ENCODE results near the gene RNF208.
A peak's percentile ranks its signal among the peaks of the same experiment; 100 is the strongest.
"Not testable (repeated sequence)": the region's sequence is repeated elsewhere in the genome, so short reads cannot be mapped to it uniquely, and the experiment has no call there.

Gene RNF208

DNA sequence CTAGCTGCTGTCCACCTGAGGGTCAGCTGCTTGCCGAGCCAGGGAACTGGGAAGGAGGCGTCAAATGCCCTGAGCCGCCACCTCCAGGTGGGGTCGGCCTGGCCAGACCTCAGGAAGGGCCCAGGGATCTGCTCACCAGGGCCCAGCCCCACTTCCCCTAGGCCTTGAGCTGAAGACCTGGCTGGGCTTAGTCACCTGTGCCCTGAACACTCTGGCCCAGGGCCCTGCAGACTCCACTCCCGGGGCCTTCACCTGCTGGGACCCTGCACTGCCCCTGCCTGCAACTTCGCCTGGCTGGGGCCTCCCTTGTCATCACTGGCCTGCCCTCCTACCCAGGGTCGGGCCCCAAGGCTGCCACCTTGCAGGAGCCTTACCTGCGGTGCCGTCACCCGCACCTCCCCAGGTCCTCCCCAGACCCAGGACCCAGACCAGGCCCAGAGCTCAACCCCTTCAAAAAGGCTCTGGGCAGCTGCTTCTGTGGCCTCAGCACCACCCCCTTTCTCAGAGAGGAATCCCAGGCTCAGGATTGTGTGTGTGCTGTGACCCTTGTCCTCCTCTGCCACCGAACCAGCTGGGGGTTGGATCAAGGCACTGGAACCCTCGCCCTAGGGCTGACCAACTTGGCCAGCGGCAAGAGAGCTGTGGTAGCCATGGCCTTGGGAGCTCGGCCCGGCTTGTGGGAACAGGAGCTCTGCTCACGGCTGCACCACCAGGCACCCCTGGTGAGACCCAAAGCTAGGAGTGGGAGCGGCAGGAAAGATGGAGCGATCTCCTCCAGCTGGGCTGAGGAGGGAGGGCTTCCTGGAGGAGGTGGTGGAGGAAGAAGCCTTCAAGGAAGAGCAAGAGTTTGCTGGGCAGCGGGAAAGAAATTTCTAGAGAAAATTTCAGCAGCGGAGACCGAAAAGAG is 31.9 kb upstream of the RNF208 start:
- DNase-seq (ENCODE audit: low read depth in 2 of 2): no peak

GRCh38 chr9:137252555-137253506 is 30.8 kb upstream of the RNF208 start:
- no peak for DNase-seq (ENCODE audit: low read depth in 2 of 2)

- no peak for DNase-seq (ENCODE audit: low read depth in 2 of 2)
Observed at GRCh38 chr9:137251490-137252268, 29.6 kb upstream of the RNF208 start.

DNA sequence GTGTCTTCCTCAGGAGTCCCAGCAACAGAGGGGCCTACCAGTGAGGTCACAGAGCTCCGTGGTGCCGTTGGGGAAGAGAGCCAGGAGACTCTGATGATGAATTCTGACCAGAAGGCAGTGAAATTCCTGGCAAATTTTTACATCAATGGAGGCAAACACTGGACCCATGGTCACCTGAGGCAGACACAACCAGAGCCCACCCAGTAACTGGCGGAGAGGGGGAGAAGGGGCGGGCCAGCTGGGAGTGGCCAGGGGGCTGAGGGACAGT is 29.1 kb upstream of the RNF208 start, which contains the start of gene STPG3:
Gene STPG3 (plus strand): TSS at position 93 of the 268 bp plus-strand sequence. CDS start 1 bp downstream, at position 94.
- DNase-seq (ENCODE audit: low read depth in 2 of 2): no peak

DNA sequence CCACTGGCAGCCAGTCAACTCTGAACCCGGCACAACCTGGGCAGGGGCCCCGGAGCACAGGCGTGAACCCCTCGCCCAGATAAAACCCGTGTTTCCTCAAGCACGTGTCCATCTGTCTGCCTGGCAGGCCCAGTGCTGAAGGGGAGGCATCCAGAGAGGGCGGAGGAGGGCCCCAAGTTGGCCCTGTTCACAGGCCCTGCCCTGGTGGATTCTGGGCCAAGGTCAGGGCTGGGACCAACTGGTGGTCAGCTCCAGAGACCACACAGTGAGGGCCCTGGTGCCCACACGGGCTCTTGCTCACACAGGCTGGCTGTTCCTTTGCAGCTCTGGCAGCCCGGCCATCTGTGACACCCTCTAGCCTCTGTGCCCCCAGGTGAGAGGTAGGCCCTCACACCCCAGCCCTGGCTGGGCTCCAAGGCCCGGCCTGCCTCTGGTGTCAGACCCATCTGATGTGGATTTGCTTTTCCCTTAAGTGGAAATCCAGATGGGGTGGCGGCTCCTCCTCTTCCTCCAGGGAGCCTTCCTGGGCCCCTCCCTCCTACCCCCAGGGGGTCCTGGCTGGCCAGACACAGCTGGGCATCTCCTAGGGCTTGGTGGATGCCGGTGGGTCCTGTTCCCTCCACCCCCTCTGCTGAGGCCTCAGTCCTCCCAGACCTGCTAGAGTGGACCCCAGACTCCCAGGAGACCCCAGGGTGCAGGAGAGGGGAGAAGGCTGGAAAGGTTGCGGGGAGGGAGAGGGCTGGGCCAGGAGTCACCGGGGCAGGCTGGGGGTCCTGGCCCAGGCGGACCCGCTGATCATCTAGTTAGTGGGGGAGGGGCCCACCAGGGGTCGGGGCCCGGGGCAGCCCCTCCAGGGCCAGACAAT is 28.5 kb upstream of the RNF208 start:
- no peak for DNase-seq (ENCODE audit: low read depth in 2 of 2)

DNA sequence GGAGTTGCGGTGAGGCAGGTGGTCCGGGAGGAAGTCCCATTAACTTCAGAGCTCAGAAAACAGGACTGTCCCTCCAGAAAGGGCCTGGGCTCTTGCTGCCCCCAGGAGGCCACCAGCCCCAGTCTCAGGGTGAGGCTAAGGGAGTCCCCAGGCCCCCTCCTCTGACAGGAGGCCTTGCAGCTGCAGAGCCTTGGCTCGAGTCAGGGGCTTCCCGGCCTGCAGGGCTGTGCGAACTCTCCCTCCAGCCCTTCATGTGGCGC is 25.8 kb upstream of the RNF208 start:
- DNase-seq (ENCODE audit: low read depth in 2 of 2): no peak

GRCh38 chr9:137247135-137247915 is 25.3 kb upstream of the RNF208 start:
- DNase-seq (ENCODE audit: low read depth in 2 of 2): no peak

DNA sequence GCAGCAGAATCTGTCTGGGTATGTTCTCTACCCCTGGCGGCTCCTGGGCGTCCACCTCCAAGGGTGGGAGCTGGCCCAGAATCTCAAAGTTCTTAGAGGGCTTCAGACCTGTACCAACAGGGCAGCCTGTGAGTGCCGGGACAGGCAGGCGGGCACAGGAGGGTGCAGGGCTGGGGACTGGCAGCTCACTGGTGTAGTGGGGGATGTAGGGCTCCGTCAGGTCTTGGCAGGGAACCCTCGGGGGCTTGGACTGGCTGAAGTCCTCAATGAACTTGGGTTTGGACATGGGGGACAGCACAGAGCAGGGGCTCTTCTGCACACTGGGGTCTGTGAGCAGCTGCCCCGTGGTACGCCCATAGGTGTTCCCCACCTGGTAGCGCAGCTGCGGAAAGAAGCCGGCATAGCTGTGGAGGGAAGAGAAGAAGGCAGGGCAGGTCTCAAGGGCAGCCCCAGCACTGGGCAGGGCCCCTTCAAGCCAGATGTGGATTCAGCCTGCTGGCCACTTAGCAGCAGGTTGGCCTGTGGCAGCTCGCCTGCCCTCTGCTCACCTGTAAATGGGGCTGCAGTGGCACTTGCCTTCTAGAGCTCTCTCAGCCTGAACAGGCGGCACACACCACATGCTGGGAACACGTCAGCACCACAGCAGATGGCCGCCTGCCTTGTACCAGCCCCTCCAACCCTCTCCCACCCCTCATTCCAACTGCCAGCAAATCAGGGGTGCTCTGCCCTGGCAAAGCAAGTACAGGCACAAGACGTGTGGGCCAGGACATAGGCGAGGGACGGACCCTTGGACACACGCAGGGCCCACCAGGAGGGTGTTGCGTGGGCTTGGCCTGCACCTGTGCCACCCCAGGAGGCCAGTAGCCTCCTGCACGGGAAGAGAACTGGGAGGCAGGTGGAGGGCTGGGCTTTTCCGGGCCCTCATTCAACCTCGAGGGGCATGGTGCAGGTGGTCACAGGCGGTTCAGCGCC is 23.7 kb upstream of the RNF208 start:
- DNase-seq (ENCODE audit: low read depth in 2 of 2): no peak

DNA sequence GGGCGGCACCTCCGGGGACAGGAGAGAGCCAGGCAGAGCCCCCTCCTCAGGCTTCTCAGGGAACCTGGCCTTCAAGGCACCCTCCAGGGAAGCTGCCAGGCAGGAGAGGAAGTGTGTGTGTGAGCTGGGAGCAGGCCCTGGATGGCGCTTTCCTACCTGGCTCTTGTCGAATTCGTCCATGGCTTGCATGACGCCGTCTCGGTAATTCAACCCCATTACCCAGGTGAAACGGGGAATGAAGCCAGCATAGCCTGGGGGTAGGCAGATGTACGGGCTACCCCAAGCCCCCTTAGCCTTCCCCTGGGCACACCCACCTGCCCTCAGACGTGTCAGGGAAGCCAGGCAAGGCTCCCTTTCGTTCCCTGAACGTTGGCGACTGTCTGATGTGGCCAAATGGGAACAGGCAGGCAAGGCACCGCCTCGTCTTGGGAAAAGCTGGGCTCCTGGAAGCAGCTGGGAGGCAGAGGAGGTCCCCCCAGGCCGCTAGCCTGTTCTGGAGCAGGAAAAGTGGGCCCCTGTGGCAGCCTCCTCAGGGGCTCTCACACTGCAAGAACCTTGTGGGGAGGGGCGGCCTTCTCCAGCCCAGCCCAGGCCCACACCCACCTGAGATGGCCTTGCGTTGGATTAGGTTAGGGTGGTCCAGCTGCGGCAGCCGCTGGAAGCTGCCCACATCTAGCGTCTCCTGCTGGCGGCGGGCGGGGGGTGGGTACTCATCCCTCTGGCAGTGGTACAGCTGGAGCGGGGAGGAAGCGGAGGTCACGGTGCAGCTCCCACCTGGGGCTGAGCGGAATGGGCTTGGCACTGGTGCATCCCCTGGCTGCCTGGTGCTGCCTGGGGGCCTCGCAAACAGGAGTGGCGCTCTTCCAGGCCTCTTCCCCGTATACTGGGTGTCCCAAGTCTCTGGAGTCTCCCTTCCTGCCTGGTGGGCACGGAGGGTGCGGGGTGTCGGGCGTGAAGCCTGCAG is 22.7 kb upstream of the RNF208 start:
- no peak for DNase-seq (ENCODE audit: low read depth in 2 of 2)

- DNase-seq (ENCODE audit: low read depth in 2 of 2): no peak
Observed at GRCh38 chr9:137243626-137244485, 21.8 kb upstream of the RNF208 start.

DNA sequence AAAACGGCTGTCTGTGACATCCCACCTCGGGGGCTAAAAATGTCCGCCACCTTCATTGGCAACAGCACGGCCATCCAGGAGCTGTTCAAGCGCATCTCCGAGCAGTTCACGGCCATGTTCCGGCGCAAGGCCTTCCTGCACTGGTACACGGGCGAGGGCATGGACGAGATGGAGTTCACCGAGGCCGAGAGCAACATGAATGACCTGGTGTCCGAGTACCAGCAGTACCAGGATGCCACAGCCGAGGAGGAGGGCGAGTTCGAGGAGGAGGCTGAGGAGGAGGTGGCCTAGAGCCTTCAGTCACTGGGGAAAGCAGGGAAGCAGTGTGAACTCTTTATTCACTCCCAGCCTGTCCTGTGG is 21.2 kb upstream of the RNF208 start:
- not testable (repeated sequence) for DNase-seq (ENCODE audit: low read depth in 2 of 2)

- no peak for DNase-seq (ENCODE audit: low read depth in 2 of 2)
Observed at GRCh38 chr9:137242269-137243203, 20.5 kb upstream of the RNF208 start.

GRCh38 chr9:137241490-137242268 is 19.6 kb upstream of the RNF208 start:
- peak; percentile 43 to 56 for DNase-seq (ENCODE audit: low read depth in 2 of 2)

DNA sequence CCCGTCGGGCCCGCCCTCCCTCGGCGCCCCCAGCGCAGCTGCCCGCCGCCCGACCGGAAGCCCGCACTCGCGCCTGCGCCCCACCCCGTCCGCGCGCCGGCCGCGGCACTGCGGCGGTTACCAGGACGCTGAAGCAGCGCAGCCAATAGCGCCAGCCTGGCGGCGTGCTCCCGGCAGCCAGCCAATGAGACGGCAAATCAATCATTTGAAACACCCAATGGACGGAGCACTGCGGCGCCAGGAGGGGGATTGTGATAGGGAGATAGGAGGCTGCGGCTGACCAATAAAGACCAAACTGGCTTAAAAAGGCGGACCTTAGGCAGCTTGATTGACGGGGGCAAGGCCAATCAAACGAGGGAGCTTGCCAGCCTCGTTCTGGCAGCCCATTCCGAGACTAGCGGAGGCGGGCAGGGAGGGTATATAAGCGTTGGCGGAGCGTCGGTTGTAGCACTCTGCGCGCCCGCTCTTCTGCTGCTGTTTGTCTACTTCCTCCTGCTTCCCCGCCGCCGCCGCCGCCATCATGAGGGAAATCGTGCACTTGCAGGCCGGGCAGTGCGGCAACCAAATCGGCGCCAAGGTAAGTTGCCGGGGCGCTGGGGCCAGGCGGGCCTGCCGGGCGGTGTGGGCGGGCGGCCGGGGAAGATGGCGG is 18.9 kb upstream of the RNF208 start, which contains the start of gene TUBB4B:
Gene TUBB4B (plus strand): TSS at position 447 of the 649 bp plus-strand sequence. CDS start 74 bp downstream, at position 521.
- DNase-seq (ENCODE audit: low read depth in 2 of 2): peak; percentile 96 to 99
